Measurements from ENCODE around the gene PHF20. TPM values are rescaled to one million over a fixed set of nuclear protein-coding genes. Genes with fewer than 3 reads are reported as not detected.
"Not testable (repeated sequence)": the region's sequence is repeated elsewhere in the genome, so short reads cannot be mapped to it uniquely, and the experiment has no call there.

PHF20 gene
- total RNA-seq, 1 experiment from 2014 or later, result 56.7 TPM

DNA sequence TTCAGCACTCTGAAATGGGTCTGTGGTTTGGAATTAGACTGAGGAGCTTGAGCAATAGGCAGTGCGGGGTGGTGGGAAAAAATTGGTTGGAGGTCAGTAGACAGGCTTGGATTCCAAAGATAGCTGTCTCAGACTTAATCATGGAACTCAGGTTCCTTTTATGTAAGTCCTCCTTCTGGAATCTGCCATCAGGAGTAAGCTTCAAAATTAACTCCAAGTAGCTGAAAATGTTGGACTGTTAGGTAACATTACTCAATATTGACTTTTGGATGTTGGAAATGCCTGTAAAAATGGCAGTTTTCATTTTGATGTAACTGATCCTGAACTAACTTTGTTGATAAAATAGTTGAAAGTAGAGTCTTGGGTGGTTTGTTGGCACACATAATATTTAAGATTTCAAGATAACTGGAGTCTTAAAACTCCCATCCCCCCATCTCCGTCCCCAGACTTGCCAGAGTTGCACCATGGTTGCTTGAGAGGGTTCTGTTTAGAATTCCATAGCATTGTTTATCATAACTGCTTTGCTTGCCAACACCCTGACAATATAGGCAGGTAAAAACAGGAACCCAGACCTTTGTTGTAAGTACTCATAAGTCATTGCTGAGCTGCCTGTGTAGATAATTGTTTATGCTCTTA is 83.0 kb downstream of the PHF20 start:
- TF ChIP-seq, protein P1, sequence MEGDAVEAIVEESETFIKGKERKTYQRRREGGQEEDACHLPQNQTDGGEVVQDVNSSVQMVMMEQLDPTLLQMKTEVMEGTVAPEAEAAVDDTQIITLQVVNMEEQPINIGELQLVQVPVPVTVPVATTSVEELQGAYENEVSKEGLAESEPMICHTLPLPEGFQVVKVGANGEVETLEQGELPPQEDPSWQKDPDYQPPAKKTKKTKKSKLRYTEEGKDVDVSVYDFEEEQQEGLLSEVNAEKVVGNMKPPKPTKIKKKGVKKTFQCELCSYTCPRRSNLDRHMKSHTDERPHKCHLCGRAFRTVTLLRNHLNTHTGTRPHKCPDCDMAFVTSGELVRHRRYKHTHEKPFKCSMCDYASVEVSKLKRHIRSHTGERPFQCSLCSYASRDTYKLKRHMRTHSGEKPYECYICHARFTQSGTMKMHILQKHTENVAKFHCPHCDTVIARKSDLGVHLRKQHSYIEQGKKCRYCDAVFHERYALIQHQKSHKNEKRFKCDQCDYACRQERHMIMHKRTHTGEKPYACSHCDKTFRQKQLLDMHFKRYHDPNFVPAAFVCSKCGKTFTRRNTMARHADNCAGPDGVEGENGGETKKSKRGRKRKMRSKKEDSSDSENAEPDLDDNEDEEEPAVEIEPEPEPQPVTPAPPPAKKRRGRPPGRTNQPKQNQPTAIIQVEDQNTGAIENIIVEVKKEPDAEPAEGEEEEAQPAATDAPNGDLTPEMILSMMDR (IDR thresholded peaks at IDR 0.05; ENCODE audit: unreplicated experiment), result no peak
- Mint-ChIP-seq H3K4me3 (ENCODE audit: low read depth, unreplicated experiment) (no peak overlapping the region), H3K27me3 (ENCODE audit: unreplicated experiment) (no peaks in the 10 kb centered on the region), H3K36me3 (ENCODE audit: insufficient read depth, unreplicated experiment) (peaks cover 13% of the 10 kb centered on the region), H3K27ac (ENCODE audit: unreplicated experiment) (no peak overlapping the region), H3K4me1 (ENCODE audit: low read depth, unreplicated experiment) (no peaks in the 10 kb centered on the region), H3K9me3 (ENCODE audit: low read depth, unreplicated experiment) (no peaks in the 10 kb centered on the region)
- DNase-seq, result no peak
- BruUV-seq (replicated peaks), result no TSS peak
- CTCF ChIA-PET, result interaction anchor here (0.6 kb wide), 1 partner anchor 100 kb away, joined by 3 read pairs; no protein-coding TSS in a partner anchor
- intact Hi-C loops (cut with micrococcal nuclease; ENCODE audit: unreplicated experiment), result no loop called here

DNA sequence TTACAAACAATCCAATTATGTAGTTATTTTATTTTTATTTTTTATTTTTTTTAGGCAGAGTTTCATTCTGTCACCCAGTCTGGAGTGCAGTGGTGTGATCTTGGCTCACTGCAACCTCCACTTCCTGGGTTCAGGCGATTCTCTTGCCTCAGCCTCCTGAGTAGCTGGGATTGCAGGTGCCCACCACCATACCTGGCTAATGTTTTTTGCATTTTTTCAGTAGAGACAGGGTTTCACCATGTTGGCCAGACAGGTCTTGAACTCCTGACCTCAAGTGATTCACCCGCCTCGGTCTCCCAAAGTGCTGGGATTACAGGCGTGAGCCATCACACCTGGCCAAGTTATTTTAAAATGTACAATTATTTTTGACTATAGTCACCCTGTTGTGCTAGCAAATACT is 83.8 kb downstream of the PHF20 start:
- peaks cover 13% of the 10 kb centered on the region for H3K36me3 Mint-ChIP-seq (ENCODE audit: insufficient read depth, unreplicated experiment)
- BruUV-seq (replicated peaks); DNase-seq; H3K27me3 Mint-ChIP-seq (ENCODE audit: unreplicated experiment); intact Hi-C loops (cut with micrococcal nuclease; ENCODE audit: unreplicated experiment); CTCF ChIA-PET; H3K9me3 Mint-ChIP-seq (ENCODE audit: low read depth, unreplicated experiment); H3K4me1 Mint-ChIP-seq (ENCODE audit: low read depth, unreplicated experiment); H3K27ac Mint-ChIP-seq (ENCODE audit: unreplicated experiment); H3K4me3 Mint-ChIP-seq (ENCODE audit: low read depth, unreplicated experiment): not testable (repeated sequence)

DNA sequence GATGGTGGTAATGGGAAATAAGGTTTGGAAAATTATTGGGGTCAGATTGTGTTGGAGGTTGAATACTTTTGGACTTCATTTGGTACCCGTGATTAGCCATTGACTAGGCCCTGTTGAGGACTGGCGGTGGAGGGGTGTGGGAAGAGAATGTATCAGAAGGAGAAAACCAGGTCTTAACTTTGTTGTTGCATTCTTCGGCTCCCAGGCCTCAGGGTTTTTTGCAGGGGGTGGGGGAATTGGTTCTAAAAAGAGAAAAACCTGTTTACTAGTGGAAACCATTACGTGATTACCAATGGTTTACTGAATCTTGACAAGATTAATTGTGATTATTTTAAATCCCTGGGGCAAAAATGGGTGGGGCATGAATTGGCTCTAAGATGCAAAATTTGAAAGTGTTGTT is 85.1 kb downstream of the PHF20 start:
- Mint-ChIP-seq H3K27ac (ENCODE audit: unreplicated experiment) (no peak overlapping the region), H3K36me3 (ENCODE audit: insufficient read depth, unreplicated experiment) (peaks cover 13% of the 10 kb centered on the region)
- CTCF ChIA-PET, result interaction anchor here (1.5 kb wide), 1 partner anchor 7 kb away, joined by 3 read pairs; no protein-coding TSS in a partner anchor

DNA sequence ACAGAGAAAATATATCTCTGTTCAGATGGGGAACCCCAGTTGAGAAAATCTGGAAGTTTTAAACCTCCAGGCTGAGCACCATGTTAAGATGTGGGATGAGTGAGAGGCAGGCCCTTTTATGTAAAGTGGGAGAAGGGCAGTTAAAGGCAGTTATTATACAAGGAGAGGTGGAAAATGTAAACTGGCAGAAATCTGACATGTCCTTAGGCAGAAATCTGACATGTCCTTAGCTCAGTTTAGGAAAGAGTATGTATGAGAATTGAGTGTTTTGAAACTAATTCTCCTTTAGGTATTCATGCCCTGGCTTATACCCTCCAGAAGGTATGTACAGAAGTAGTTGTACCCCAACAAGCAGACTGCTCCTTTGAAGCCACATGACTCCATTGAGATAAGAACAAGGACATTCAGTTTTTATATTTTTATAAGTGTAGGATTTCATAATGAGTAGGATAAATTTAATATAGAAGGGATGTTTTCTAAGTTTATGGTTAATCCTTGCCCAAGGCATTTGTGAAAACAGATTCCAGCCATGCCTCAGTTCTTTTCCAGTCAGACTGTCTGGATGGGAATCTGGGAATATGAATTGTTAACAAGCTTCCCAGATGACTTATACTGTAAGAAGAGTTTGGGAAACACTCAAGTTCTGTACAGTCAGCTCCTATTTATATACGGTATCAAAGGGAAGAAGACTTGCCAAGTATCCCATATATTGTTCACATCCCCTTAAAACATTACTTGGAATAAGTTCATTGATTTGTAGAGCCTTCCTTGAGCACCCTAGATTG is 94.8 kb downstream of the PHF20 start:
- no peaks in the 10 kb centered on the region for H3K9me3 Mint-ChIP-seq (ENCODE audit: low read depth, unreplicated experiment)
- BruUV-seq (replicated peaks), result no TSS peak
- H3K27me3 Mint-ChIP-seq (ENCODE audit: unreplicated experiment), result no peaks in the 10 kb centered on the region
- intact Hi-C loops (cut with micrococcal nuclease; ENCODE audit: unreplicated experiment), result no loop called here
- DNase-seq, result no peak
- H3K4me1 Mint-ChIP-seq (ENCODE audit: low read depth, unreplicated experiment), result peaks cover 7% of the 10 kb centered on the region
- no peak overlapping the region for H3K27ac Mint-ChIP-seq (ENCODE audit: unreplicated experiment)
- CTCF ChIA-PET, result interaction anchor here (0.6 to 1.2 kb wide), 2 partner anchors 16 to 80 kb away, joined by 3 read pairs; no protein-coding TSS in a partner anchor
- H3K36me3 Mint-ChIP-seq (ENCODE audit: insufficient read depth, unreplicated experiment), result no peaks in the 10 kb centered on the region
- TF ChIP-seq, protein P1 (IDR thresholded peaks at IDR 0.05; ENCODE audit: unreplicated experiment), result no peak
- no peak overlapping the region for H3K4me3 Mint-ChIP-seq (ENCODE audit: low read depth, unreplicated experiment)

More for the DNA sequence above, 85.1 kb downstream of the PHF20 start:
- H3K4me3 Mint-ChIP-seq (ENCODE audit: low read depth, unreplicated experiment), result no peak overlapping the region
- no peak for DNase-seq
- intact Hi-C loops (cut with micrococcal nuclease; ENCODE audit: unreplicated experiment), result no loop called here
- H3K27me3 Mint-ChIP-seq (ENCODE audit: unreplicated experiment), result no peaks in the 10 kb centered on the region
- no TSS peak for BruUV-seq (replicated peaks)
- H3K9me3 Mint-ChIP-seq (ENCODE audit: low read depth, unreplicated experiment), result no peaks in the 10 kb centered on the region
- TF ChIP-seq, protein P1 (IDR thresholded peaks at IDR 0.05; ENCODE audit: unreplicated experiment), result no peak
- no peaks in the 10 kb centered on the region for H3K4me1 Mint-ChIP-seq (ENCODE audit: low read depth, unreplicated experiment)
